OCI-LY1 (cell line): ENCODE data around the gene CCDC78.
A peak's percentile ranks its signal among the peaks of the same experiment; 100 is the strongest.

ENCODE experiments used
- CTCF ChIP-seq: fragments of 200-600 bp; sonication (generic), shearing (Covaris generic); IDR thresholded peaks from 2 replicates; pipeline ENCODE4 v1.5.1; 2017; ENCODE audit warnings: mild to moderate bottlenecking, antibody characterized with exemption, low read length, moderate library complexity, mixed read lengths
- EZH2 ChIP-seq: fragments of 200-600 bp; sonication (generic), shearing (Covaris generic); IDR thresholded peaks from 2 replicates; pipeline ENCODE4 v1.8.0; 2017; ENCODE audit warnings: borderline replicate concordance, mixed run types, mild to moderate bottlenecking, antibody characterized with exemption, low read length, moderate library complexity, mixed read lengths

- peak; percentile 13; the same call in 1 of the 2 replicates for TF ChIP-seq CTCF
- TF ChIP-seq EZH2, result no peak
Measured at GRCh38 chr16:715477-716199, 10.6 kb downstream of the CCDC78 start.
